ENCODE data around the gene CDR2L.

The CDR2L gene

DNA sequence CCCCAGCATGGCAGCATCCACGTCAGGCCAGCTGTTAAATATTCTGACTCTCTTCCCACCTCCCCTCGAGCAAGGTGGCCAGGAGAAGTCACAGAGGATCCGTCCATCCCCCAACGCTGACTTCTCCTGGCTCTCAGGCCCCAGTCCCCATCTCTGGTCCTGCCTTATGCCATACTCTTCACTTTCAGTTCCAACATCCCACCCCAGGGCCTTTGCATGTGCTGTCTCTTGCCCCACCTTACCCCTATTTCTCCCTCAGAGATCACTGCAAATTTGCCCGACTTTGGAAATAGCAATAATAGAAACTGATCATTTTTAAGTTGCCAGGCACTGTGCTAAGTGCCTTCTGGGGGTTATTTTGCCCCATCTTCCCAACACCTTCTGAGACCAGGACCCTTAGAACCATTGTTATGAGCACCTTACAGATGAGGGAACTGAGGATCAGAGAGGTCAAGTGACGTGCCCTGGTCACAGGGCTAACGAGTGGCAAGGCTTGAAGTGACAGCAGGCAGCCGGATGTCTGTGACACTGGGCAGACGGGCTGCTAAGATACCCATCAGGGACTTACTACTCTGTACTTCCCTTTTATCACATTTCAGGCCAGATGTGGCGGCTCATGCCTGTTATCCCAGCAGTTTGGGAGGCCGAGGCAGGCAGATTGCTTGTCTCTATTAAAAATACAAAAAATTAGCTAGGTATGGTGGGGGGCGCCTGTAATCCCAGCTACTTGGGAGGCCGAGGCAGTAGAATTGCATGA is 32.6 kb upstream of the CDR2L start:
- Histone ChIP-seq H3F3A (ENCODE audit: insufficient read depth, low read length) (no peaks in the 10 kb centered on the region), H3K9me3 (ENCODE audit: low read length) (no peaks in the 10 kb centered on the region), H3K79me2 (ENCODE audit: insufficient read depth, low read length) (no peaks in the 10 kb centered on the region), H3K4me2 (ENCODE audit: low read length) (no peak overlapping the region), H3K9me2 (ENCODE audit: low read depth, low read length) (no peaks in the 10 kb centered on the region), H3K9ac (ENCODE audit: low read length) (no peak overlapping the region), H3K4me3 (ENCODE audit: low read depth, low read length, poor library complexity, severe bottlenecking) (no peak overlapping the region), H3K36me3 (ENCODE audit: insufficient read depth, low read length) (no peaks in the 10 kb centered on the region), H3K27ac (ENCODE audit: low read depth, low read length, poor library complexity, severe bottlenecking) (no peak overlapping the region), H2AFZ (ENCODE audit: low read length) (no peak overlapping the region), H3K4me1 (ENCODE audit: insufficient read depth, low read length, severe bottlenecking) (no peaks in the 10 kb centered on the region), H4K20me1 (ENCODE audit: insufficient read depth, low read length) (no peaks in the 10 kb centered on the region), H3K27me3 (ENCODE audit: insufficient read depth, low read length) (no peaks in the 10 kb centered on the region)
- TF ChIP-seq, protein P1, sequence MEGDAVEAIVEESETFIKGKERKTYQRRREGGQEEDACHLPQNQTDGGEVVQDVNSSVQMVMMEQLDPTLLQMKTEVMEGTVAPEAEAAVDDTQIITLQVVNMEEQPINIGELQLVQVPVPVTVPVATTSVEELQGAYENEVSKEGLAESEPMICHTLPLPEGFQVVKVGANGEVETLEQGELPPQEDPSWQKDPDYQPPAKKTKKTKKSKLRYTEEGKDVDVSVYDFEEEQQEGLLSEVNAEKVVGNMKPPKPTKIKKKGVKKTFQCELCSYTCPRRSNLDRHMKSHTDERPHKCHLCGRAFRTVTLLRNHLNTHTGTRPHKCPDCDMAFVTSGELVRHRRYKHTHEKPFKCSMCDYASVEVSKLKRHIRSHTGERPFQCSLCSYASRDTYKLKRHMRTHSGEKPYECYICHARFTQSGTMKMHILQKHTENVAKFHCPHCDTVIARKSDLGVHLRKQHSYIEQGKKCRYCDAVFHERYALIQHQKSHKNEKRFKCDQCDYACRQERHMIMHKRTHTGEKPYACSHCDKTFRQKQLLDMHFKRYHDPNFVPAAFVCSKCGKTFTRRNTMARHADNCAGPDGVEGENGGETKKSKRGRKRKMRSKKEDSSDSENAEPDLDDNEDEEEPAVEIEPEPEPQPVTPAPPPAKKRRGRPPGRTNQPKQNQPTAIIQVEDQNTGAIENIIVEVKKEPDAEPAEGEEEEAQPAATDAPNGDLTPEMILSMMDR (IDR thresholded peaks at IDR 0.05; ENCODE audit: low read length): no peak
- TF ChIP-seq EZH2 (IDR thresholded peaks at IDR 0.05; ENCODE audit: borderline replicate concordance, low read length): no peak

DNA sequence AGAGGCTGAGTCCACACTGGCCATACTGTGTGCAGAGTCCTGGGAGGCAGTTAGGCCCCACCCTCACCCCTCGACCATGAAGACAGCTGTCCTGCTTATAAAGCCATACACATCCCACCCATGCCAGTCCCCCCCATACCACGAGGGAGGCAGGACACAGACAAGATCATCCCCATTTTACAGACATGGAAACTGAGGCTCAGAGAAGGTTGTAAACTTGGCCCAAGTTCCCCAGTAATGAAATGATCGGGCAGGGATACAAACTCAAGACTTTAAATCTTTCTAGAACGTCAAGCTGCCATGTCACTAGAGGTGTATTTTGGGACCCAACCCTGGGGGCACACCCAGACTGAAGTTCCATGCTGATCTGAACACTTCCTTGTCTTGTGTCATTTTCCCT is 31.3 kb upstream of the CDR2L start:
- H3K4me2 ChIP-seq (ENCODE audit: low read length): no peak overlapping the region
- H3K9ac ChIP-seq (ENCODE audit: low read length): no peak overlapping the region
- no peaks in the 10 kb centered on the region for H3F3A ChIP-seq (ENCODE audit: insufficient read depth, low read length)
- TF ChIP-seq, protein P1 (IDR thresholded peaks at IDR 0.05; ENCODE audit: low read length): no peak
- TF ChIP-seq EZH2 (IDR thresholded peaks at IDR 0.05; ENCODE audit: borderline replicate concordance, low read length): no peak
- H2AFZ ChIP-seq (ENCODE audit: low read length): no peak overlapping the region
- H3K9me2 ChIP-seq (ENCODE audit: low read depth, low read length): no peaks in the 10 kb centered on the region
- H4K20me1 ChIP-seq (ENCODE audit: insufficient read depth, low read length): no peaks in the 10 kb centered on the region
- H3K36me3 ChIP-seq (ENCODE audit: insufficient read depth, low read length): no peaks in the 10 kb centered on the region
- H3K4me3 ChIP-seq (ENCODE audit: low read depth, low read length, poor library complexity, severe bottlenecking): no peak overlapping the region
- peaks cover 3% of the 10 kb centered on the region for H3K4me1 ChIP-seq (ENCODE audit: insufficient read depth, low read length, severe bottlenecking)
- H3K9me3 ChIP-seq (ENCODE audit: low read length): no peaks in the 10 kb centered on the region
- no peaks in the 10 kb centered on the region for H3K79me2 ChIP-seq (ENCODE audit: insufficient read depth, low read length)
- H3K27me3 ChIP-seq (ENCODE audit: insufficient read depth, low read length): no peaks in the 10 kb centered on the region
- H3K27ac ChIP-seq (ENCODE audit: low read depth, low read length, poor library complexity, severe bottlenecking): no peak overlapping the region

DNA sequence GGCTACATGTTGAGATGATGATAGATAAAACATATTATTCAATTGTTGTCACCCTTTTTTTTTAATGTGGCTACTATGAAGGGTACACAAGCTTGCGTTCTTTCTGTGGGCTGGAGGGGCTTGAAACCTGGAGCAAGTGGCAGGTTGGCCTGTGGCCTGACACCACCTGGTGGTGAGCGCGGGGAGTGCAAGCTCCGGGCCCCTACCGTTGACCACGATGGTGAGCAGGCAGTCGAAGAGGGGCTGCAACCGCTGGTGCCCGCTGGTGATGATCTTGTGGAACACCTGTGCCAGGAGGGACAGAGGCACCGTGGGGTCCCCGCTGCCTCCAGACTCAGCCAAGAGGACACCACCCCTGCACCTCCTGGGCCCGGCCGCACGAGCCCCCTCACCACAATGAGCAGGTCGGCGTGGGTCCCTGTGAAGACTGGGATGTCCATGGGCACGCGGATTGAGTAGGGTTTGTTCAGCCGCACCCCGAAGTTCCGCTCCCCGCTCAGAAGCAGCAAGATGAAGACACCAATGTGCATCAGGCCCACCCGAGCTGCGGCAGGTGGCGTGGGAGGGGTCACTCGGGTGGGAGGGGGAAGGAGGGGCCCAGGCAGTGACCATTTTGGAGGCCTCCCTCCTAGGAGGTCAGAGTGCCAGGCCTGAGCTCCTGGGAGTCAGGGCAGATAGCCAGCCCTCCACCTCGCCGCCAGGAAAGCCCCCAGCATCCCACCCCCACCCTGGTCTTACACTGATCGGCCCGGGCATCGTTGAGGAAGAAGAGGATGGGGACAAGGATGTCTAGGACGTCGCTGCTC is 29.3 kb upstream of the CDR2L start:
- no peaks in the 10 kb centered on the region for H3F3A ChIP-seq (ENCODE audit: insufficient read depth, low read length)
- no peak overlapping the region for H3K4me2 ChIP-seq (ENCODE audit: low read length)
- H3K9me2 ChIP-seq (ENCODE audit: low read depth, low read length): no peaks in the 10 kb centered on the region
- no peak for TF ChIP-seq EZH2 (IDR thresholded peaks at IDR 0.05; ENCODE audit: borderline replicate concordance, low read length)
- TF ChIP-seq, protein P1 (IDR thresholded peaks at IDR 0.05; ENCODE audit: low read length): peak; percentile 87
- H3K36me3 ChIP-seq (ENCODE audit: insufficient read depth, low read length): no peaks in the 10 kb centered on the region
- peaks cover 3% of the 10 kb centered on the region for H3K4me1 ChIP-seq (ENCODE audit: insufficient read depth, low read length, severe bottlenecking)
- no peaks in the 10 kb centered on the region for H4K20me1 ChIP-seq (ENCODE audit: insufficient read depth, low read length)
- H3K9me3 ChIP-seq (ENCODE audit: low read length): no peaks in the 10 kb centered on the region
- no peak overlapping the region for H3K4me3 ChIP-seq (ENCODE audit: low read depth, low read length, poor library complexity, severe bottlenecking)
- no peaks in the 10 kb centered on the region for H3K27me3 ChIP-seq (ENCODE audit: insufficient read depth, low read length)
- no peak overlapping the region for H2AFZ ChIP-seq (ENCODE audit: low read length)
- H3K79me2 ChIP-seq (ENCODE audit: insufficient read depth, low read length): no peaks in the 10 kb centered on the region
- no peak overlapping the region for H3K27ac ChIP-seq (ENCODE audit: low read depth, low read length, poor library complexity, severe bottlenecking)
- no peak overlapping the region for H3K9ac ChIP-seq (ENCODE audit: low read length)

Data from OCI-LY1 (cell line).